ENCODE data around the gene LMO7.

- TF ChIP-seq POLR2A (IDR thresholded peaks at IDR 0.05; ENCODE audit: low read length): no peak
- TF ChIP-seq GATA1 (IDR thresholded peaks at IDR 0.05; ENCODE audit: low read depth, low read length): no peak
Observed at GRCh38 chr13:75766636-75767035, 130.5 kb downstream of the LMO7 start.

Data from erythroblast (primary cell).